Small intestine (tissue), 7 donors: Measurements from ENCODE around the gene OR2M5. TPM values are rescaled to one million over a fixed set of nuclear protein-coding genes. Genes with fewer than 3 reads are reported as not detected.

Source experiments
- DNase-seq, 2 donors: peaks; one replicate each; pipeline versions ENCODE4 v3.0.0 to v3.0.0-alpha.2; 2013
- FAIRE-seq: peaks from 2 replicates; lab custom pipeline; 2012; peaks lifted over from hg19 to GRCh38; lab: Jason Lieb, UNC
- H3K27ac ChIP-seq, 3 donors: one replicate each; pipeline ENCODE4 v1.5.1; 2013; ENCODE audit warnings: low read length in 2 of 3, mild to moderate bottlenecking in 2 of 3, control low read depth in 1 of 3, inconsistent platforms in 1 of 3, low read depth in 1 of 3, moderate library complexity in 1 of 3
- H3K27me3 ChIP-seq, 3 donors: one replicate each; pipeline ENCODE4 v1.6.1; 2013; ENCODE audit warnings: low read length in 3 of 3, inconsistent platforms in 1 of 3; ENCODE audit not compliant: control insufficient read depth in 3 of 3, insufficient read depth in 3 of 3
- H3K36me3 ChIP-seq, 3 donors: one replicate each; pipeline ENCODE4 v1.6.1; 2013; ENCODE audit warnings: low read length in 3 of 3, inconsistent platforms in 1 of 3, low read depth in 1 of 3, mild to moderate bottlenecking in 1 of 3, moderate library complexity in 1 of 3; ENCODE audit not compliant: control insufficient read depth in 3 of 3, insufficient read depth in 2 of 3
- H3K4me1 ChIP-seq, 3 donors: one replicate each; pipeline ENCODE4 v1.6.1; 2013; ENCODE audit warnings: low read length in 2 of 3, inconsistent platforms in 1 of 3, low read depth in 1 of 3, mild to moderate bottlenecking in 1 of 3, moderate library complexity in 1 of 3; ENCODE audit not compliant: control insufficient read depth in 3 of 3, insufficient read depth in 2 of 3
- H3K4me3 ChIP-seq, 3 donors: one replicate each; pipeline ENCODE4 v1.5.1; 2013; ENCODE audit warnings: low read length in 3 of 3, control low read depth in 1 of 3, inconsistent platforms in 1 of 3, low read depth in 1 of 3, mild to moderate bottlenecking in 1 of 3, moderate library complexity in 1 of 3
- H3K9me3 ChIP-seq, 2 donors: one replicate each; pipeline ENCODE4 v1.6.1; 2013; ENCODE audit warnings: low read depth in 1 of 2, low read length in 1 of 2; ENCODE audit not compliant: control insufficient read depth in 2 of 2, insufficient read depth in 1 of 2
- WGBS, 3 donors: extraction: QIAGEN DNeasy Blood & Tissue Kit; methylation state at CpG; one replicate each; pipeline ENCODE4 v1.1.7; 2013; 5-methylcytosine and 5-hydroxymethylcytosine counted together
- polyA plus RNA-seq, 4 donors: library from polyadenylated mRNA; stranded (reverse) in 3 of 4; unstranded in 1 of 4; fragments of 200-250 nt in 3 of 4; fragments of 120-200 nt in 1 of 4; gene quantifications; one replicate each; pipeline versions ENCODE4 v1.2.1 to v1.2.3, GENCODE V29; 2013
- donor health status: healthy with polysubstance abuse.
- donor health status: control.
- donor health status: control.
- donor health status: Bipolar disorder and iron deficiency.
- donor health status: healthy.

The OR2M5 gene
- polyA plus RNA-seq, 4 donors = not detected

DNA sequence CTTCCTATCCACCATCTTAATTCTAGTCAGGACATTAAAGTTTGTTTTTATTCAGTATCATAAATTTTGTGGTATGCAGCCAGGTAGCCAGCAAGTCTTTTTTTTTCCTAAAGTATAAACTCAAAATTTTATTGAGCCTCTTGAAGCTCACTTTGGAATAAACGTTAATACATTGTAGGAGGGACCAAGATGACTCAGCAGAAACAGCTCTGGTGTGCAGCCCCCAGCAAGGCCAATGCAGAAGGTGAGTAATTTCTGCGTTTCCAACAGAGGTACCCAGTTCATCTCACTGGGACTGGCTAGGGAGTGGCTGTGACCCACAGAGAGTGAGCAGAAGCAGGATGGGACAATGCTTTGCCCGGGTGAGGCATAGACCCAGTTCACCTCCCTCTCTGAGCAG lies 42.4 kb downstream of the OR2M5 start:
- H3K36me3 ChIP-seq = no peaks in the 10 kb centered on the region
- H3K4me3 ChIP-seq = no peak overlapping the region
- DNase-seq (no peak), FAIRE-seq (no peak)
- H3K27ac ChIP-seq = no peak overlapping the region
- H3K27me3 ChIP-seq = no peaks in the 10 kb centered on the region
- 50 to 78% (median 67%) methylated on average over 3 of the region's 3 CpGs for WGBS, 3 donors
- no peaks in the 10 kb centered on the region for H3K4me1 ChIP-seq
- H3K9me3 ChIP-seq = peaks cover 0 to 19% of the 10 kb centered on the region in 2 donors

DNA sequence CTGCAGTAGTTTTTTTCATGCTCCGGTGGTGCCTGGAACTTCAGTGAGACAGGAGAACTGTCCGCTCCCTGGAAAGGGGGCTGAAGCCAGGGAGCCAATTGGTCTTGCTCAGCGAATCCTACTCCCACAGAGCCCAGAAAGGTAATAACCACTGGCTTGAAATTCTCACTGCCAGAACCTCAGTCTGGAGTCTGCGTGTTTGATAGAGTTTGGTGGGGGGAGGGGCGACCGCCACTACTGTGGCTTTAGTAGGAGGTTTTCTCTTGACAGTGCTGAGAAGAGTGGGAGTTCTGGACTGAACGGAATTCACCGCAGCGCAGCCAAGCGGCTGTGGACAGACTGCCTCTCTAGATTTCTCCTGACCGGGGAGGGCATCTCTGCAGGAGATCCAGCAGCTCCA lies 44.1 kb downstream of the OR2M5 start:
- no peak for DNase-seq
- Histone ChIP-seq H3K27ac (no peak overlapping the region), H3K4me3 (no peak overlapping the region), H3K9me3 (peaks cover 0 to 19% of the 10 kb centered on the region in 2 donors), H3K36me3 (no peaks in the 10 kb centered on the region), H3K27me3 (no peaks in the 10 kb centered on the region), H3K4me1 (no peaks in the 10 kb centered on the region)
- WGBS, 3 donors = 49 to 58% (median 56%) methylated on average over 11 of the region's 11 CpGs
- FAIRE-seq = no peak

DNA sequence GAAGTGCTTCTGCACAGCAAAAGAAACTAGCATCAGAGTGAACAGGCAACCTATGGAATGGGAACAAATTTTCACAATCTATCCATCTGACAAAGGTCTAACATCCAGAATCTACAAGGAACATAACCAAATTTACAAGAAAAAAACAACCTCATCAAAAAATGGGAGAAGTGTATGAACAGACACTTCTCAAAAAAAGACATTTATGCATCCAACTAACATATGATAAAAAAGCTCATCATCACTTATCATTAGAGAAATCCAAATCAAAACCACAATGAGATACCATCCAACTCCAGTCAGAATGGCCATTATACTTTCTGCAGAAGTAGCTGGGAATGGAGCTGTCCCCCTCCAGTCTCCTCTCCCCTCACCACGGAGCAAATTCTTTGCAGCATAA lies 49.2 kb downstream of the OR2M5 start:
- H3K9me3 ChIP-seq = peaks cover 0 to 9% of the 10 kb centered on the region in 2 donors
- FAIRE-seq = no peak
- DNase-seq = no peak
- H3K27ac ChIP-seq = no peak overlapping the region
- no peaks in the 10 kb centered on the region for H3K4me1 ChIP-seq
- no peak overlapping the region for H3K4me3 ChIP-seq
- WGBS, 3 donors = 63 to 72% (median 65%) methylated on average over 1 of the region's 1 CpG
- H3K36me3 ChIP-seq = no peaks in the 10 kb centered on the region
- H3K27me3 ChIP-seq = no peaks in the 10 kb centered on the region

Other genes starting within 250 kb of the OR2M5 start
- under 1 TPM in 2 of 4 donors, not detected in 2; 0.09 to 0.76 TPM for gene OR2W3, start 249.6 kb upstream of the OR2M5 start, polyA plus RNA-seq
- under 1 TPM in 1 of 4 donors, not detected in 3; 0.06 TPM for gene OR2T8, start 224.9 kb upstream of the OR2M5 start, polyA plus RNA-seq
- not detected for gene OR2AJ1, start 220.3 kb upstream of the OR2M5 start, polyA plus RNA-seq
- gene OR2L8, start 196.3 kb upstream of the OR2M5 start, polyA plus RNA-seq = not detected
- not detected for gene OR2AK2, start 179.9 kb upstream of the OR2M5 start, polyA plus RNA-seq
- not detected for gene OR2L5, start 131.5 kb upstream of the OR2M5 start, polyA plus RNA-seq
- under 1 TPM in 2 of 4 donors, not detected in 2; 0.01 to 0.53 TPM for gene OR2L2, start 115.1 kb upstream of the OR2M5 start, polyA plus RNA-seq
- not detected for gene OR2L3, start 98.3 kb upstream of the OR2M5 start, polyA plus RNA-seq
- under 1 TPM in 1 of 4 donors, not detected in 3; 0.16 TPM for gene OR2L13, start 50.0 kb upstream of the OR2M5 start, polyA plus RNA-seq
- gene OR2M2, start 29.7 kb downstream of the OR2M5 start, polyA plus RNA-seq = not detected
- gene OR2M3, start 52.1 kb downstream of the OR2M5 start, polyA plus RNA-seq = under 1 TPM in 1 of 4 donors, not detected in 3; under 0.01 TPM
- gene OR2M4, start 86.3 kb downstream of the OR2M5 start, polyA plus RNA-seq = not detected
- not detected for gene OR2T33, start 132.8 kb downstream of the OR2M5 start, polyA plus RNA-seq
- gene OR2T12, start 158.3 kb downstream of the OR2M5 start, polyA plus RNA-seq = not detected
- gene OR2M7, start 179.4 kb downstream of the OR2M5 start, polyA plus RNA-seq = not detected
- not detected for gene OR14C36, start 203.6 kb downstream of the OR2M5 start, polyA plus RNA-seq
- not detected for gene OR2T4, start 216.5 kb downstream of the OR2M5 start, polyA plus RNA-seq
- gene OR2T6, start 230.6 kb downstream of the OR2M5 start, polyA plus RNA-seq = not detected